ELF-1 (cell line): Measurements from ENCODE around the gene UQCC3.
"Not testable (repeated sequence)": the region's sequence is repeated elsewhere in the genome, so short reads cannot be mapped to it uniquely, and the experiment has no call there.

Experiments used
- DNase-seq: peaks from one replicate; pipeline ENCODE4 v3.0.0-alpha.2; 2016; ENCODE audit warnings: low read depth, low spot score

The UQCC3 gene

GRCh38 chr11:62671608-62672389 lies at the start of gene UQCC3, which contains the start of gene LBHD1:
Gene UQCC3 (plus strand): TSS chr11:62671673. CDS start chr11:62671746, 73 bp downstream.
Gene LBHD1 (minus strand): TSS chr11:62672267. CDS start chr11:62670031, 2,236 bp downstream.
- peak; percentile 89 for DNase-seq

GRCh38 chr11:62622476-62623089 lies 48.9 kb upstream of the UQCC3 start:
- no peak for DNase-seq

- DNase-seq: no peak
Measured at GRCh38 chr11:62627713-62628112, 43.8 kb upstream of the UQCC3 start.

- no peak for DNase-seq
Measured at GRCh38 chr11:62632492-62632891, 39.0 kb upstream of the UQCC3 start.

- no peak for DNase-seq
Measured at GRCh38 chr11:62644220-62644619, 27.3 kb upstream of the UQCC3 start.

- DNase-seq: no peak
Measured at GRCh38 chr11:62645671-62645945, 25.9 kb upstream of the UQCC3 start.

GRCh38 chr11:62645946-62646824 lies 25.3 kb upstream of the UQCC3 start, which contains the start of gene GANAB:
Gene GANAB (minus strand): TSS chr11:62646613. CDS start chr11:62646599, 14 bp downstream.
- peak; percentile 99 for DNase-seq

GRCh38 chr11:62646825-62647608 lies 24.5 kb upstream of the UQCC3 start:
- no peak for DNase-seq

GRCh38 chr11:62647609-62648005 lies 23.9 kb upstream of the UQCC3 start:
- DNase-seq: no peak

- DNase-seq: no peak
Measured at GRCh38 chr11:62648185-62648966, 23.1 kb upstream of the UQCC3 start.

GRCh38 chr11:62648967-62649364 lies 22.5 kb upstream of the UQCC3 start:
- no peak for DNase-seq

GRCh38 chr11:62649486-62649885 lies 22.0 kb upstream of the UQCC3 start:
- no peak for DNase-seq

GRCh38 chr11:62650283-62650682 lies 21.2 kb upstream of the UQCC3 start:
- not testable (repeated sequence) for DNase-seq

GRCh38 chr11:62652161-62653006 lies 19.1 kb upstream of the UQCC3 start:
- DNase-seq: no peak

- DNase-seq: no peak
Measured at GRCh38 chr11:62654297-62654696, 17.2 kb upstream of the UQCC3 start.

GRCh38 chr11:62656796-62657429 lies 14.6 kb upstream of the UQCC3 start:
- DNase-seq: no peak

- peak; percentile 89 for DNase-seq
Measured at GRCh38 chr11:62664405-62665074, 6.9 kb upstream of the UQCC3 start.

- DNase-seq: peak; percentile 96
Measured at GRCh38 chr11:62665075-62665598, 6.3 kb upstream of the UQCC3 start, which contains the start of the genes C11orf98 and CSKMT. Gene C11orf98 (minus strand): TSS chr11:62665210. CDS start chr11:62665169, 41 bp downstream. Gene CSKMT (plus strand): TSS chr11:62665312. CDS start chr11:62665880, 568 bp downstream.
